CD4-positive, alpha-beta T cell treated with Interleukin-15 for 4 hours (primary cell): ENCODE measurements around the gene GPALPP1.
"Not testable (repeated sequence)": the region's sequence is repeated elsewhere in the genome, so short reads cannot be mapped to it uniquely, and the experiment has no call there.

Experiments
- DNase-seq: peaks from one replicate; pipeline ENCODE4 v3.0.0-alpha.2; 2020; ENCODE audit warnings: low spot score

The GPALPP1 gene

GRCh38 chr13:45063889-45064288 is 74.6 kb downstream of the GPALPP1 start:
- DNase-seq: not testable (repeated sequence)

GRCh38 chr13:45064889-45065288 is 75.6 kb downstream of the GPALPP1 start:
- DNase-seq: no peak

- DNase-seq: no peak
Observed at GRCh38 chr13:45068036-45069001, 79.0 kb downstream of the GPALPP1 start.

- DNase-seq: no peak
Observed at GRCh38 chr13:45073809-45074208, 84.5 kb downstream of the GPALPP1 start.

GRCh38 chr13:45074721-45075120 is 85.4 kb downstream of the GPALPP1 start:
- no peak for DNase-seq

- no peak for DNase-seq
Observed at GRCh38 chr13:45078003-45078402, 88.7 kb downstream of the GPALPP1 start.
